AG10803 (cell line): ENCODE data around the gene DNAAF3.
"Not testable (repeated sequence)": the region's sequence is repeated elsewhere in the genome, so short reads cannot be mapped to it uniquely, and the experiment has no call there.

Experiments used
- DNase-seq: peaks from one replicate; pipeline ENCODE4 v3.0.0; 2010; ENCODE audit warnings: low read depth
- H3K4me3 ChIP-seq: 2 replicates; pipeline ENCODE4 v1.5.1; 2011; ENCODE audit warnings: mild to moderate bottlenecking, low read length, control low read depth
- CTCF ChIP-seq: conservative IDR thresholded peaks from 2 replicates; pipeline ENCODE4 v1.5.1; 2011; ENCODE audit warnings: mild to moderate bottlenecking, low read length, control low read depth, inconsistent platforms

The DNAAF3 gene

GRCh38 chr19:55202199-55202598 is 35.8 kb upstream of the DNAAF3 start:
- H3K4me3 ChIP-seq, DNase-seq: not testable (repeated sequence)
- TF ChIP-seq CTCF: peak; percentile 32; the same call in 1 of the 2 replicates

GRCh38 chr19:55199620-55200204 is 33.3 kb upstream of the DNAAF3 start:
- TF ChIP-seq CTCF: no peak
- no peak for DNase-seq
- no peak overlapping the region for H3K4me3 ChIP-seq

GRCh38 chr19:55198651-55199050 is 32.2 kb upstream of the DNAAF3 start:
- no peak for TF ChIP-seq CTCF
- H3K4me3 ChIP-seq: no peak overlapping the region
- no peak for DNase-seq

GRCh38 chr19:55197528-55197927 is 31.1 kb upstream of the DNAAF3 start:
- DNase-seq: no peak
- TF ChIP-seq CTCF: no peak
- H3K4me3 ChIP-seq: no peak overlapping the region

- TF ChIP-seq CTCF: no peak
- no peak overlapping the region for H3K4me3 ChIP-seq
- no peak for DNase-seq
Observed at GRCh38 chr19:55196803-55197202, 30.4 kb upstream of the DNAAF3 start.

- DNase-seq: no peak
- no peak for TF ChIP-seq CTCF
- no peak overlapping the region for H3K4me3 ChIP-seq
Observed at GRCh38 chr19:55193481-55193880, 27.1 kb upstream of the DNAAF3 start.

GRCh38 chr19:55189403-55189835 is 23.0 kb upstream of the DNAAF3 start:
- no peak overlapping the region for H3K4me3 ChIP-seq
- DNase-seq: peak; percentile 89
- no peak for TF ChIP-seq CTCF
